ENCODE results near the gene CHST11.
"Not testable (repeated sequence)": the region's sequence is repeated elsewhere in the genome, so short reads cannot be mapped to it uniquely, and the experiment has no call there.

The CHST11 gene

DNA sequence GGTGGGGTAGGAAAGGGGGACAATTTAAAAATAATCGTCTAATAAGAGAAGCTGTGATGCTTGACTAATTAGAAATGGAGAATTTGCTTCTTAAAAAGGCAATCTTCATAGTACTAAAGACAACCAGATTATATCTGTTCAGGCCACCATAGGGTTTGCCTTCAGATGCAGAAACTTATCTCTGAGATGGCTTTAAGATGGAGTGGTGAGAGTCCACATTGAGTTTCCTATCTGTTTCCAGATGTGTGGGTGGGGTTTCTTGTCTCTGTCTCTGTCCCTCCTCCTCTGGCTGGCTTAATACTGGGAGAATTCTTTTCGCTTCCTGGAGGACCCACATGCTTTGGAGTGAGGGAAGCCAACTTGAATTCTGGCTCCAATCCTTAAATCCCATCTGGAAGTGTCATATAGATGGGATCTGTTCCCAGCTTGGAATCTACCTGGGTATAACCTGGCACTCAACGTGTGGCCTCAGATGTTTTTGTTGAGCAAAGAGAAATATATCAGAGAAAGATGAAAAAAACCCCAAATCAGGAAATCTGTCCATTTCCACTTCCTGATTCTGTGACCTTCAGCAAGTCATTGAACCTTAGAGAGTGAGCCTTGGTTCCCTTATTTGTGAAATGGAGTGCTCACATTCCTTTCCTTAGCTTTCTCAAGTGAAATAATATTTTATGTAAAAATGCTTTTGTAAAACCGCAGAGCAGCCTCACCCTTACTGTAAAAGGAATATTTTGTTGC is 66.4 kb downstream of the CHST11 start:
- no peak overlapping the region for H3K4me3 ChIP-seq (ENCODE audit: low read depth, low read length)

DNA sequence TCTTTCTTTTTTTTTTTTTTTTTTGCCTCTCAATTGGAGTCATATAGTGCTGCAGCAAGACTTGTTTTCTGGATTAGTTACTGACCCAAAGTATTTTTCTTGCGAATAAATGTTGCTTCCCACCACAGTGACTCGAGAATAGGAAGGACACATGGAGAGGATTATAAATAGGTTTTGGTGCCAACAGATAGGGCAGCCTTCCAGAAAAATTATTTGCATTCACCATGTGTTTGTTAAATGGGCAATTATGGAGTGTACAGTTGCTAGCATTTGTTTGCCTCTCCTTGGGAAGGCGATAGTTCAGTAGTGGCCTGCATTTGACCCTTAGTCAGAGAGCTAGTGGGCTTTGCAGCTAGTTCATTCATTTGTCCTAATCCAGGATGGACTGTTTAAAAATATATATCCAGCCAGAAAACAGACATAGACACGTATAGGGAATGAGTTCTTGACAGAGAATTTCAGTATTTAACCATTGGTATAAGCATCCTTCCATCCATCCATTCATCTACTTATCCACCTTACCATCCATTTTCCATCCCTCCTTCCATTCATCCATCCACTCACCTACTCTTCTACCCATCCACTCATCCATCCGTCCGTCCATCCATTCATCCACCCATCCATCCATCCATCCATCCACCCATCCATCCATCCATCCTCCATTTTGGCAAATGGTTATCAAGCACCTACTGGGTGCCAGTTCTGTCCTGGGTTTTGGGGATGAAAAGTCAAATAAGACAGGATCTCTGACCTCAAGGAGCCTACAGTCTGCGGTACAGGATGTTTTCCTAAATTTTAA is 67.5 kb downstream of the CHST11 start:
- H3K4me3 ChIP-seq (ENCODE audit: low read depth, low read length): no peak overlapping the region

DNA sequence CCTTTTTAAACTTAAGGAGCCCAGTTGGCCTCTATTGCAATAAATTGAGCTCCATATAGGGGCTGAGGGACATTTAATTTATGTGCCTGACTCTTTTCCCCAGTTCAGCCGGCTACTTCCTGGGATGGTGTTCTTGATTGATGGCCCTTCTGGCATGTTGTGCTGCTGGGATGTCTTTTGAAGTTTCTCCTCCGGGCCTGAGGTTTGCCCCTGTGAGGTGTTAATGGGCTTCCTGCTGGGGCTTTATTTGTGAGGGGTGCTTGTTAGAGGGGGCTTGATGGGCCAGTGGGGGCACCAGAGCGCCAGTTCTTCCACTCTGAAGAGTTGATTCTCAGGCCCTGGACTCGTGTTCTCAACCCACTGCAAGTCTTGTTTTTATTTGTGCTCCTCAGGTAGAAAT is 69.6 kb downstream of the CHST11 start:
- H3K4me3 ChIP-seq (ENCODE audit: low read depth, low read length): no peak overlapping the region

DNA sequence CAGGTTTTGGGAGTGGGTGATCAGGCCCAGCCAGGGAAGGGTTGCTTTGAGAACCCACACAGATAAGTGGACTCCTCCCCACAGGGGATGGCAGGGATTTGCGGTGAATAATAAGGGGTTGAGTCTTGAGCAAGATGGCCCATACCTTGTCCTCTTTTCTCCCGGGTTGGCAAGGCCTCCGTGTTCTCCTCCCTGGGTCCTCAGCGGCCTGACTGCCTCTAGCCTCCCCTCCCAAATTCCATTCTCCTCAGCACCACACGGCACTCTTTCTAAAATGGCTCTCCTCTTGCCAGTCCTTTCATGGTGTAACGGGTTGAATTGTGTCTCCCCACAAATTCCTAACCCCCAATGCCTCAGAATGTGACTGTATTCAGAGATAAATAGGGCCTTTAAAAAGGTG is 70.0 kb downstream of the CHST11 start:
- no peak overlapping the region for H3K4me3 ChIP-seq (ENCODE audit: low read depth, low read length)

DNA sequence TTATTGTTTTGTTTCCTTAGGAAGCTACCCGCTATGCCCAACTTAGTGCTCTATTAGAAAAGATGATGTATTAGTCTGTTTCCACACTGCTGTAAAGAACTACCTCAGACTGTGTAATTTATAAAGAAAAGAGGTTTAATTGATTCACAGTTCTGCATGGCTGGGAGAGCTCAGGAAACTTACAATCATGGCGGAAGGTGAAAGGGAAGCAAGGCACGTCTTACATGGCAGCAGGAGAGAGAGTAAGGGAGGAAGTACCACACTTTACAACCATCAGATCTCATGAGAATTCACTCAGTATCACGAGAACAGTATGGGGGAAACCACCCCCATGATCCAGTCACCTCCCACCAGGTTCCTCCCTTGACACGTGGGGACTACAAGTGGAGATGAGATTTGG is 70.9 kb downstream of the CHST11 start:
- H3K4me3 ChIP-seq (ENCODE audit: low read depth, low read length): not testable (repeated sequence)

DNA sequence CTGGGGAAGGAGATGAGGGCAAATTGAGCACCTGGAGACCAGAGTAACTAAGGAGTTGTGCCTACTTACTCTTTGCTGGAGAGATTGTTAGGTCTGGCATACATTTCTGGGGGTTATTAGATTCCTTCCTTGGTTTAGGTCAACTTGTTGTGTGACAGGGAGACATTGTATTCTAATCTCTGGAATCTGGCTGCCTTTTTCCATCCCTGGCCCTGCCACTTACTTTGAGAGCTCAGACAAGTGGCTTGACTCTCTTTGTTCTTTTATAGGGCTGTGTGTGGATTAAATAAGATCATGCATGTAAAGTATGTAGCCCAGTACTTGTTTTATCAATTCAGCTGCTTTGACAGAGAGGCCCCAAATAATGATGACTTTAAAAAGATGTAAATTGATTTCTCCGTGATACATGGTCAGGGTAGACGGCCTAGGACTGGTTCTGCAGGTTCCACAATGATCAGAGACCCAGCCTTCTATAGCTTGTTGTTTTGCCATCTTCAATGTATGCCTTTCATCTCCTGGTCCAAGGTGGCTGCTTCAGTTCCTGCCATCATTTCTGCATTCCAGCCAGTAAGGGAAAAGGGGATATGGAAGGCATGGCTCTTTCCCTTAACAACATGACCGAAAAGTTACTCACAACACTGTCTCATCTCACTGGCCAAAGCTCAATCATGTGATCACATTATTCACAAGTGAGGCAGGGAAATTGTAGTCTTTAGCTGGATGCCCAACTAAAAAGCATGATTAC is 72.6 kb downstream of the CHST11 start:
- H3K4me3 ChIP-seq (ENCODE audit: low read depth, low read length): no peak overlapping the region

DNA sequence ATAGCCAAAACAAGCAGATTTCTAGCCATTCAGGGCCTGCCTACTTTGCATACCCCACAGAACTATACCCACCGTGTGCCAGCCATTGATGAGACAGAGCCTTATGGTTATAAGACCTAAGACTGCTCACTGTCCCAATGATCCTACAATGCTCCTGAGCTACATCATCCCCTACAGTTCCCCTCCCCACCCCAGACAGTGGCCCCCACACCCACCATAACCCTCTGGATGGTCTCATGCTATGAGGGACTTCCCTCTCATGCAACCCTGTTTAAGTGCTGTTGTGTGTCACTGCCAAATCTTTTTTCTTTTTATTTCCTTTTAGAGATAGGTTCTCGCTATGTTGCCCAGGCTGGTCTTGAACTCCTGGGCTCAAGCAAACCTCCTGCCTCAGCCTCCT is 75.9 kb downstream of the CHST11 start:
- H3K4me3 ChIP-seq (ENCODE audit: low read depth, low read length): no peak overlapping the region

DNA sequence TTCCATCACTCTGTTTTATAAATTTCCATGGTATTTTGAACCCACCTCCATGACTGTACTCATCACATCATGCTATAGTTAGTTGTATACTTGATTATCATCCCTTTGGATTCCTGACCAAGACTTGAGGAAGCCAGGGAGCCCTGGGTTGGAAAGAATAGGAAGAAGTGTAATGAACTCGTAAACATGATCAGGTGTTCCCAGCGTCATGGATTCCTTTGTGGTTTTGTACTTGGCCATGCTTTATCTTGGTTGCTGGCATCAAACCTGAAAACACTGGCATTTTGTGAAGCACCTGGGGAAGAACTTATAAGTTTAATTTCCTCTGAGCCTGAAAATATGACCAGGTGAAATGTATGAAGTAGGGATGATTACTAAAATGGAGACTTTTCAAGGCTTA is 76.4 kb downstream of the CHST11 start:
- H3K4me3 ChIP-seq (ENCODE audit: low read depth, low read length): no peak overlapping the region

DNA sequence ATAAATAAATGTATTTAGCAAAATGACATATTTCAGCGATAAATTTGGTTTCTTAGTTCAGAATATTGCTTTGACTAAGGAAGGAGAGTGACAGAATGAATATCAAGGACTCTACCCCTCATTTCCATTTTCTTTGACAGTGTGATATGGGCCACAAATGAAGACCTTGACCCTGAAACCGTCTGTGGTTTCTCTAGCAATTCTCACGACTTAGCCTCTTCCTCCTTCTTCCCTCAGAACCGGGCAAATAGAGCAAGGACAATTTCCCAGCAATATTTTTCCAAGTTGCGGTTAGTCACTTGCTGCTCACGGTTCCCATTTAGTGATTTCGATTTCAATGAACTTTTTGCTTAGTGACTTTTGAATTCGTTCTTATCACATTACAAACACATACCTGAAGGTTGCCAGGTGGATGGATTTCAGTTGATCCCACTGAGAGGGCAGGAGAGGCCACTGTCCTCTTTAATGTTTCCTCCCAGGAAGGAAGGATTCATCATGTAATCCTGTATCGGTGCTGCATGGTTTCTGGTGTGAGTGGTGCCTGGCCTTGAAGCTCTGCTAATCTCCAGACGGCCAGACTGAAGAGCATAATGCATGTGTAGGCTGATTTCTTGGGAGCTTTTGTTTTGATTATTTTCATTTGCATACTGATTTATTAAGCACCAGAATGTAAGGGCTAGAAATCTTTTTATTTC is 77.6 kb downstream of the CHST11 start:
- no peak overlapping the region for H3K4me3 ChIP-seq (ENCODE audit: low read depth, low read length)

DNA sequence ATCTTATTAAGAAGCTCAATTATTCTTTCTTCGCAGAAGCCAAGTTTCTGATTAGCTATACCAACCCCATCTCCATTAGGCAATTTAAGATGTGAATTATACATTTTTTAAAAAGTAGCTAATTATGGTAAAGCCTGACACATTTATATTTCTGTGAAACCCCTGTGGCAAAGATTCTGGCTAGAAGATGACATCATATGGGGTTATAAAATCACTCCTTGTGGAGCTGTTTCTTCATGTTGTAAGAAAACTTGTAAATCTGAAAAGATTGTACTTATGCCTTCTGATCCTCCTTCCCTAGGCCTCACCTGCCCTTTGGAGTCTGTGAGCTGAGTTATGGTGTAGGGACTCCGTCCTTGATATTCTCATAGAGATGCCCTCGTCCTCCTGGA is 78.1 kb downstream of the CHST11 start:
- H3K4me3 ChIP-seq (ENCODE audit: low read depth, low read length): no peak overlapping the region

DNA sequence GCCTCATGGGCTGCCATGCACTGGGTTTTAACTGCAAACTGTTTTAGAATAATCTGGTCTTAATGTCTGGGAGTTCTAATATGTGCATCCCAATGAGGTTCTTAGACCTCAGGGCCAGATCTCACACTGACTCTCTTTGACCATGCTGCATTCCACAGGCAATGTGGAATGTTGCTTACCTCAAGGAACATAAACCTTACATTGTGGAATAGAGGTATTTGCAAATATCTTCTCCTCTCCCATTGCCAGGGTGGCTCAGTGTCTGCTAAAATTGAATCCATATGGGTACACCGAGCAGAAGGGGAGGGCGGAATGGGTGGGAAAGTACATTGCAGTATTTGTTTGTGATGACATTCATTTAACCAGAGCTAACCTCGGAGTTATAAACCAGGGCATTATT is 78.6 kb downstream of the CHST11 start:
- H3K4me3 ChIP-seq (ENCODE audit: low read depth, low read length): no peak overlapping the region

DNA sequence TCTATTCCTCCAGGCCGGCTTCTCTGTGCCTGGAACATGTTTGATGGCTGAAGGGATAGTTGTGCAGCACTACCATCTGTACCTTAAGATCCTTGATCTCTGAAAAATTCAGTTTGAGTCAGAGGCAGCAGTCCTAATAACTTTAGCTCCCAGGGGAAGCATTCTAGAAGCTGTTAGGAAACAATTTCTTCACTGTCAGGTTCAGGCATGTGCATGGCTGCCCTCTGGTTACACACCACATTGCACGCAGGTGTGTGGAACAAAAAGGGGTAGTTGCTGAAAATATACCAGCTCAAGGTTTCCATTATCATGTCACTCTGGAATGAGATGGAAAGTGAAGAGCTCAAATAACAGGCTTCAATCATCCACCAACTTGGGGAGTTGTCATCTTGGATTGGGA is 80.1 kb downstream of the CHST11 start:
- H3K4me3 ChIP-seq (ENCODE audit: low read depth, low read length): no peak overlapping the region

DNA sequence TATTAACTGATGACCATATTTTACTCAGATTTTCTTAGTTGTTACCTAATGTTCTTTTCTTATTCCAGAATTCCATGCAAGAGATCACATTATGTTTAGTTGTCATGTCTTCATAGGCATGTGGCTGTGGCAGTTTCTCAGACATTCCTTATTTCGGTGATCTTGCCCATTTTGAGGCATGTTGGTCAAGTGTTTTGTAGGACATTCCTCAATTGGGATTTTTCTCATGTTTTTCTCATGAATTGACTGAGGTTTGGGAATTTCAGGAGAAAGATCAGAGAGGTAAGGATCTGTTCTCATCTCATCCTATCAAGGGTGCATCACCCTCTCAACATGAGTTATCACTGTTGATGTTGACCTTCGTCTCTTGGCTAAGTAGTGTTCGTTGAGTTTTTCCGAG is 81.3 kb downstream of the CHST11 start:
- no peak overlapping the region for H3K4me3 ChIP-seq (ENCODE audit: low read depth, low read length)

DNA sequence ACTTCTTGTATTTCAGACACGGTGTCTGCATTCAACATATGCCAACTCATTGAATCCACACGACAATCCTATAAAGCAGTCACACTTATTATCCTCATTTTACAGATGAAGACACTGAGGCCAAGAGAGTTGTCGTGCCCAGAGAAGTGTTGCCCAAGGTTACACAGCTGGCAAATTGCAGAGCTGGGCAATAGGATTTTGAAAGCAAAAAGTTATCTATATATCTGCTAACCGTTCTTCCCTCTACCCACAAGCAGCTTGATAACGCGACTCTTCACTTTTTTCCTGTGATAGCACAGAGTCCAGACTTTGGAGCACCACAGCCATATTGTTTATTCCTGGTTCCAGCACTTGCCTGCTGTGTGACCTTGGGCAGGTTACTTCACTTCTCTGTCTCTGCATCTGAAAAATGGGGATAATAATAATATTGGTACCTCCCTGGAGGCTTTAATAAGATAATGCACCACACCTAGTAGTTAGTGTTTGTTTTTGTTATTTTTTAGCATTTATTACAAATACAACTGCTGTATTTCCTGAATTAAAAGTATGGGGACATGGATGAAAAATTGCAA is 82.2 kb downstream of the CHST11 start:
- no peak overlapping the region for H3K4me3 ChIP-seq (ENCODE audit: low read depth, low read length)

DNA sequence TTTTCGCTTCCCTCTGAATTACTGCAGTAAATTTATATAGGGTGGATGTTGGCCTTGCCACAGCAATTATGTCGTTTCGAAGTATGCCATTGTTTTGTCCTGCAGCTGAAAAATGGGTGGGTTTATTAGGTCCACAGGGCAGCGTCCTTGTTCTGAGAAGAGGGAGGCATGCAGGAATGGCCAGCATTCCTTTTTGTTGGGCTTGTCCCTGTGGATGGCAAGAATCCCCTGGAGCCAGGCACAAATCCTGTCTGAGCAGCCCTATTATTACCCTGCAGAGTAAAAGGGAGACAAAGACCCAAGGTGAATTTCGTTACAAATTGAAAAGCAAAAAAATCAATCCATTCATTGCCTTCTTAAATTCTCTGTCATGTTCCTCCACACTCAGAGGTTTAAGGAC is 88.1 kb downstream of the CHST11 start:
- no peak overlapping the region for H3K4me3 ChIP-seq (ENCODE audit: low read depth, low read length)

DNA sequence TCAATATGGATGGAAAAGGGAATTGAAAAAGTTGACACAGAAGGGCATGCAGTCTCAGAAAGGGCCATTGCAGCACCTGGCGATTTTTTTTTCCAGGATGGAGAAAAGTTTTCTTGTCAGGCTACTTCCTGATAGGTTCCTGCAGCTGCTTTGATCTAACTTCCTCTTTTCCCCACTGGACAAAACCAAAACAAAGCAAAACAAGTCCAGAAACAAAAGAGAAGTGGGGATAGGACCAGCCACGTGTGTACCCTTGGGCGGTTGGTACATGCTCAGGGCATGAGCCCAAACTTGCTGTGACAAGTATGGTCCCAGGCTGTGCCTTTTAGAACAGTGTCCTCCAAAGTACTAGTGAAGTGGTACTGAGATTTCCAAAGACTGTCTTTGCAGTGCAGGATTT is 89.8 kb downstream of the CHST11 start:
- no peak overlapping the region for H3K4me3 ChIP-seq (ENCODE audit: low read depth, low read length)

DNA sequence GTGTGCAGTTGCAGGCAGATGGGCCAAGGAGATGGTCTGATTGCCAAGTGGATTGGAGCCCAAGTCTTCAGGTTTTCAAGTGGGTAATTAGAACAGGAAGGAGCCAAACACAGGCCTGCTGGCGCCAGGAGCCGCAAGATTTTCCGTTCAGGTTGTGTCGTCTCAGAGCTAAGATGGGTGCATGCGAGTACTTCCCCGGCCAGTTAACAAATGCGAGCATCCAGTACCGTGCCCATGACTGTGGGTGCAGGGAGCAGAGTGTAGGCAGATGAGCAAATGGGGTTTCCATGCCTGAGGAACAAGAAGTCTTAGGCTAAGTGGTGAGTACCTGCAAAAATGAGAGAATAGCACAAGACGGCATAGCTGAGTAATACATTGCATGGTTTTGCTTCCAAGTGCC is 90.5 kb downstream of the CHST11 start:
- H3K4me3 ChIP-seq (ENCODE audit: low read depth, low read length): no peak overlapping the region

DNA sequence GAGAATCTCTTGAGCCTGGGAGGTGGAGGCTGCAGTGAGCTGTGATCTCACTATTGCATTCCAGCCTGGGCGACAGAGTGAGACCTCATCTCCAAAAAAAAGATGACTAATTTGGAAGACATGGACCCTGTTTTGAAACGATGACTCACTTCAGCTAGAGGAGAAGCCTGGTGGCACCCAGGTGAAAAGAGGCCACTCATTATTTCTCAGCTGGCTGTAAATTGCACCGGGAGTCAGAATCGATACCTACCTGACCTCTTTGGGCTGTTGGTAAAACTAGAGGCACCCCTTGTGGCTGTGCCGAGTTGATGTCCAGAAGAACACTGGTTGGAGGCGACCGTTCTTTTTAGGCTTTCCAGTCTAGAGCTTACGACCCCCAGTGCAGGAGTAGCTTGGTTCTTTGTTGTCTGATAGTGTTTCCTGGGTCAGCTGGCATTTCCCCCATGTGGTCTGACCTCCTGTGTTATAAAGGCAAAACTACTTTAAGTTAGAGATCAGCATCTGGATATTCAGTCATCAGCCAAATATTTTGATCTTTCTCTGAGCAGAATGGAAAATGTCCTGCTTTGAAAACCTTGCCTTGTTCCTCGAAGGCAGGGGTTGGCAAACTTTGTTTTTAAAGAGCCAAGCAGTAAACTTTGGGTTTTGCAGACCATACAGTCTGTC is 93.2 kb downstream of the CHST11 start:
- no peak overlapping the region for H3K4me3 ChIP-seq (ENCODE audit: low read depth, low read length)

DNA sequence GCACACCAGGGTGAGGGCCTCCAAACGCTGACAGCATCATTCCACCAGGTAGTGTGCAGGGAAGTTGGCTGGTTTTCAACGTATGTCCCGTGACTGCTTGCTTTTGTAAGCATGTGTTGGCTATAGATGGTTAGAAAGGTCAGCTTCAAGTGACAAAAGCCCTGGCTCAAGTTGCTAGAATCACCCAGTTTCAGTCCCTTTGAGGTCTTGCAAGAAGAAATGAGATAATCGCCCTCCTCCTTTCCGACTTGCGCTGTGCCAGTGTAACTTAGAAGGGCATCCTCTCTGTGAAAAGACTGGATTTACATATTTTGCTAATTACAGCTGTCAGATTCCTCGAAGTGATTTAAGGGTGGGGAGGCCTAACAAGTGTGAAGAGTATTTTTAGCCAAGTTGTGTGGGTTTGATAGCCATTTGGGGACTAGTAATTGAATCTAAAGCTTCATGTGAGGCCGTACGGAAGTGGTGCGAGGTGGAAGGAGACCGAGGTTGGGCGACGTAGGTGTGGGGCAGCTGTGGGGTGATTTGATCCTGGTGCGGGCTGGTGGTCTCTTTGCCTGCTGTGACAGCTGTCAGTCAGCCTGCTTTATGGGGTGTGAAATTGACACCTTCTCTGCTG is 94.7 kb downstream of the CHST11 start:
- H3K4me3 ChIP-seq (ENCODE audit: low read depth, low read length): no peak overlapping the region

DNA sequence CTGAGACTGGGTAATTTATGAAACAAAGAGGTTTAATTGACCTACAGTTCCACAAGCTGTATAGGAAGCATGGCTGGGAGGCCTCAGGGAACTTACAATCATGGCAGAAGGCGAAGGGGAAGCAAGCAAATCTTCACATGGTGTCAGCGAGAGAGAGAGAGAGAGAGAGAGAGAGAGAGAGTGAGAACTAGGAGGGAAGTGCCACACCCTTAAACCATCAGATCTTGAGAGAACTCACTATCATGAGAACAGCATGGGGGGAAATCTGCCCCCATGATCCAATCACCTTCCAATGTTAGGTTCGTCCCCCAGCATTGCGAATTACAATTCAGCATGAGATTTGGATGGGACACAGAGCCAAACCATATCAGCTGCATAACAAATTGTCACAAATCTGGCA is 96.7 kb downstream of the CHST11 start:
- no peak overlapping the region for H3K4me3 ChIP-seq (ENCODE audit: low read depth, low read length)

All from iPS-11a (cell line).